ENCODE data around the gene P2RX7.

P2RX7 gene

GRCh38 chr12:121089813-121090430 lies 42.8 kb upstream of the P2RX7 start:
- Histone ChIP-seq H3K36me3 (ENCODE audit: insufficient read depth) (no peaks in the 10 kb centered on the region), H3K79me2 (ENCODE audit: insufficient read depth, low read depth) (no peaks in the 10 kb centered on the region), H3K4me3 (IDR thresholded peaks at IDR 0.05; ENCODE audit: insufficient read depth, low read depth, low read length) (no peak overlapping the region), H4K20me1 (ENCODE audit: insufficient read depth) (no peaks in the 10 kb centered on the region), H3K27ac (no peak overlapping the region), H3K4me1 (ENCODE audit: low read depth, poor library complexity, severe bottlenecking) (no peaks in the 10 kb centered on the region), H2AFZ (ENCODE audit: low read depth) (no peak overlapping the region), H3K27me3 (ENCODE audit: insufficient read depth, low read depth) (no peaks in the 10 kb centered on the region), H3K4me2 (no peak overlapping the region), H3K9ac (no peak overlapping the region)
- TF ChIP-seq CTCF (conservative IDR thresholded peaks at IDR 0.05; ENCODE audit: low read depth, low read length) = no peak

- no peaks in the 10 kb centered on the region for H3K4me1 ChIP-seq (ENCODE audit: low read depth, poor library complexity, severe bottlenecking)
- no peak overlapping the region for H3K4me3 ChIP-seq (IDR thresholded peaks at IDR 0.05; ENCODE audit: insufficient read depth, low read depth, low read length)
- H3K9ac ChIP-seq = no peak overlapping the region
- no peak for TF ChIP-seq CTCF (conservative IDR thresholded peaks at IDR 0.05; ENCODE audit: low read depth, low read length)
- H4K20me1 ChIP-seq (ENCODE audit: insufficient read depth) = no peaks in the 10 kb centered on the region
- H2AFZ ChIP-seq (ENCODE audit: low read depth) = no peak overlapping the region
- no peak overlapping the region for H3K27ac ChIP-seq
- H3K27me3 ChIP-seq (ENCODE audit: insufficient read depth, low read depth) = no peaks in the 10 kb centered on the region
- H3K79me2 ChIP-seq (ENCODE audit: insufficient read depth, low read depth) = no peaks in the 10 kb centered on the region
- H3K4me2 ChIP-seq = no peak overlapping the region
- H3K36me3 ChIP-seq (ENCODE audit: insufficient read depth) = no peaks in the 10 kb centered on the region
Measured at GRCh38 chr12:121090586-121091514, 41.8 kb upstream of the P2RX7 start.

- no peak overlapping the region for H3K4me3 ChIP-seq (IDR thresholded peaks at IDR 0.05; ENCODE audit: insufficient read depth, low read depth, low read length)
- TF ChIP-seq CTCF (conservative IDR thresholded peaks at IDR 0.05; ENCODE audit: low read depth, low read length) = no peak
- no peaks in the 10 kb centered on the region for H3K79me2 ChIP-seq (ENCODE audit: insufficient read depth, low read depth)
- no peaks in the 10 kb centered on the region for H3K36me3 ChIP-seq (ENCODE audit: insufficient read depth)
- H3K4me2 ChIP-seq = no peak overlapping the region
- H2AFZ ChIP-seq (ENCODE audit: low read depth) = no peak overlapping the region
- H3K27ac ChIP-seq = no peak overlapping the region
- H4K20me1 ChIP-seq (ENCODE audit: insufficient read depth) = no peaks in the 10 kb centered on the region
- H3K4me1 ChIP-seq (ENCODE audit: low read depth, poor library complexity, severe bottlenecking) = no peaks in the 10 kb centered on the region
- H3K9ac ChIP-seq = no peak overlapping the region
- H3K27me3 ChIP-seq (ENCODE audit: insufficient read depth, low read depth) = no peaks in the 10 kb centered on the region
Measured at GRCh38 chr12:121092034-121092433, 40.6 kb upstream of the P2RX7 start.

- H4K20me1 ChIP-seq (ENCODE audit: insufficient read depth) = no peaks in the 10 kb centered on the region
- no peaks in the 10 kb centered on the region for H3K27me3 ChIP-seq (ENCODE audit: insufficient read depth, low read depth)
- H3K4me2 ChIP-seq = no peak overlapping the region
- H3K36me3 ChIP-seq (ENCODE audit: insufficient read depth) = no peaks in the 10 kb centered on the region
- H3K4me1 ChIP-seq (ENCODE audit: low read depth, poor library complexity, severe bottlenecking) = no peaks in the 10 kb centered on the region
- no peak overlapping the region for H3K27ac ChIP-seq
- H3K9ac ChIP-seq = no peak overlapping the region
- no peak overlapping the region for H3K4me3 ChIP-seq (IDR thresholded peaks at IDR 0.05; ENCODE audit: insufficient read depth, low read depth, low read length)
- H2AFZ ChIP-seq (ENCODE audit: low read depth) = no peak overlapping the region
- no peaks in the 10 kb centered on the region for H3K79me2 ChIP-seq (ENCODE audit: insufficient read depth, low read depth)
- TF ChIP-seq CTCF (conservative IDR thresholded peaks at IDR 0.05; ENCODE audit: low read depth, low read length) = no peak
Measured at GRCh38 chr12:121093487-121093891, 39.2 kb upstream of the P2RX7 start.
